ENCODE data around the gene IL36A. TPM values are rescaled to one million over a fixed set of nuclear protein-coding genes. Genes with fewer than 3 reads are reported as not detected.

Gene IL36A
- total and polyA plus RNA-seq, 8 donors: not detected

- intact Hi-C loops (cut with DNase I): no loop called here
- no peak for FAIRE-seq
- WGBS, 2 donors: 61 to 64% methylated on average over 1 of the region's 1 CpG
- no peak for TF ChIP-seq CTCF (IDR thresholded peaks at IDR 0.05)
- no peaks in the 10 kb centered on the region for H3K27me3 ChIP-seq
- ATAC-seq: no peak
- no peaks in the 10 kb centered on the region for H3K4me1 ChIP-seq
- no peaks in the 10 kb centered on the region for H3K9me3 ChIP-seq
- H3K27ac ChIP-seq: no peak overlapping the region
- H3K36me3 ChIP-seq: no peaks in the 10 kb centered on the region
- no peak for DNase-seq
- no peak overlapping the region for H3K4me3 ChIP-seq
These were observed 51.3 kb downstream of the IL36A start for GRCh38 chr2:113056521-113056920.

- WGBS, 2 donors: 51 to 59% methylated on average over 1 of the region's 1 CpG
These were observed 51.9 kb downstream of the IL36A start for GRCh38 chr2:113057117-113057516.

More at GRCh38 chr2:113057117-113057516, 51.9 kb downstream of the IL36A start:
- Histone ChIP-seq H3K27me3 (no peaks in the 10 kb centered on the region), H3K9me3 (no peaks in the 10 kb centered on the region), H3K36me3 (no peaks in the 10 kb centered on the region), H3K27ac (no peak overlapping the region), H3K4me3 (no peak overlapping the region), H3K4me1 (no peaks in the 10 kb centered on the region)
- no peak for FAIRE-seq
- ATAC-seq: no peak
- no peak for DNase-seq
- intact Hi-C loops (cut with DNase I): no loop called here
- TF ChIP-seq CTCF (IDR thresholded peaks at IDR 0.05): no peak

Other genes with a start within 250 kb of the IL36A start
- under 1 TPM in 4 of 6 donors, not detected in 2; 0.06 to 0.64 (median 0.33) TPM for gene CKAP2L, start 240.8 kb upstream of the IL36A start, total RNA-seq
- under 1 TPM; 0.04 to 0.05 TPM for gene CKAP2L, start 240.8 kb upstream of the IL36A start, polyA plus RNA-seq
- under 1 TPM in 3 of 6 donors, not detected in 3; 0.08 to 0.18 (median 0.09) TPM for gene IL1A, start 221.0 kb upstream of the IL36A start, total RNA-seq
- under 1 TPM in 1 of 2 donors, not detected in 1; 0.05 TPM for gene IL1A, start 221.0 kb upstream of the IL36A start, polyA plus RNA-seq
- 1 to 10 TPM in 3 of 6 donors, under 1 TPM in 3; 0.32 to 3.9 (median 1.1) TPM for gene IL1B, start 168.7 kb upstream of the IL36A start, total RNA-seq
- 1 to 10 TPM in 1 of 2 donors, under 1 TPM in 1; 0.80 to 1.3 TPM for gene IL1B, start 168.7 kb upstream of the IL36A start, polyA plus RNA-seq
- not detected for gene IL37, start 94.3 kb upstream of the IL36A start, total RNA-seq
- not detected for gene IL37, start 94.3 kb upstream of the IL36A start, polyA plus RNA-seq
- not detected for gene IL36G, start 27.5 kb upstream of the IL36A start, total RNA-seq
- not detected for gene IL36G, start 27.5 kb upstream of the IL36A start, polyA plus RNA-seq
- gene IL36B, start 47.4 kb downstream of the IL36A start, total RNA-seq: not detected
- not detected for gene IL36B, start 47.4 kb downstream of the IL36A start, polyA plus RNA-seq
- not detected for gene IL36RN, start 53.7 kb downstream of the IL36A start, total RNA-seq
- not detected for gene IL36RN, start 53.7 kb downstream of the IL36A start, polyA plus RNA-seq
- gene IL1F10, start 62.5 kb downstream of the IL36A start, total RNA-seq: not detected
- gene IL1F10, start 62.5 kb downstream of the IL36A start, polyA plus RNA-seq: not detected
- 1 to 10 TPM in 3 of 6 donors, under 1 TPM in 2, not detected in 1; 0.37 to 3.1 (median 1.4) TPM for gene IL1RN, start 122.1 kb downstream of the IL36A start, total RNA-seq
- gene IL1RN, start 122.1 kb downstream of the IL36A start, polyA plus RNA-seq: 1 to 10 TPM in 1 of 2 donors, under 1 TPM in 1; 0.65 to 1.6 TPM
- 10 to 100 TPM; 15.9 to 37.6 (median 23.4) TPM for gene PSD4, start 168.5 kb downstream of the IL36A start, total RNA-seq
- 10 to 100 TPM; 28.2 to 31.4 TPM for gene PSD4, start 168.5 kb downstream of the IL36A start, polyA plus RNA-seq